Cardiac septum (tissue), 1 donor: Measurements from ENCODE around the gene LEFTY1. TPM values are rescaled to one million over a fixed set of nuclear protein-coding genes. Genes with fewer than 3 reads are reported as not detected.
"Not testable (repeated sequence)": the region's sequence is repeated elsewhere in the genome, so short reads cannot be mapped to it uniquely, and the experiment has no call there.

Experiments used
- DNase-seq: peaks from one replicate; pipeline ENCODE4 v3.0.0-alpha.2; 2020; ENCODE audit warnings: low spot score
- intact Hi-C: fragments of 100-400 bp; cut with DNase I; formaldehyde crosslinking; loops from one replicate; pipeline ENCODE4 v1.14.0; 2022
- microRNA-seq: library from miRNA; unstranded; fragments of <30 nt; microRNA quantifications from one replicate; pipeline ENCODE4 v1.2.0, GENCODE V29; 2020
- total RNA-seq: library from RNA; stranded (reverse); fragmentation: NEBNext Ultra II Directional; extraction: Animal tissue kit (Norgen Biotek cat#: 25700); gene quantifications from one replicate; pipeline ENCODE4 v1.2.1, GENCODE V29; 2021
- donor health status: DM: no; HTN: no; CAD: no.

The LEFTY1 gene
- total RNA-seq, 1 donor from 2014 or later: not detected

DNA sequence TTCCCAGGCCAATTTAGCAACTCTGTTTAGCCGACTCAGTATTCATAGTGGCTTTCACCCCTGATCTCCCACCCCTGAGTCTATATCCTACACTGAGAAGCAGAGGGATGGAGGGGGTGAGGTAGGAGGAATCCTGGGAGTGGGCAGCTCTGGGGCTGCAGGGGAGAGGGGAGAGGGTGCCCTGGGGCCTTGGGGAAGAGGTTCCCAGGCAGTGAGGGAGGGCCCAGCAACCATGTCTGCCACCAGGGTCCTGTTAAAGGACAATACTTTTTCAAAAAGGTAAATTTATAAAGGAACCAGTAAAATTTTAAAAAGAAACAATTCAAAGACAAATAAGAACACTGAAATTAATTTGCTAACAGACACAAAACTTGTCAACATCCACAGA lies 48.7 kb downstream of the LEFTY1 start:
- intact Hi-C loops: no loop called here

GRCh38 chr1:225838793-225839192 lies 50.2 kb downstream of the LEFTY1 start:
- DNase-seq: no peak
- intact Hi-C loops: no loop called here

More for the DNA sequence above, 48.7 kb downstream of the LEFTY1 start:
- DNase-seq: no peak

GRCh38 chr1:225836296-225836695 lies 52.6 kb downstream of the LEFTY1 start:
- intact Hi-C loops, DNase-seq: not testable (repeated sequence)

Small RNA genes within 50 kb of the gene (microRNA-seq; reads per million reads assigned to microRNA genes)
- gene MIR6741: not detected

Other genes starting within 250 kb of the LEFTY1 start
- 195 TPM for gene ENAH, start 236.0 kb downstream of the LEFTY1 start, total RNA-seq
- gene SRP9, start 111.3 kb downstream of the LEFTY1 start, total RNA-seq: 182 TPM
- gene EPHX1, start 79.0 kb downstream of the LEFTY1 start, total RNA-seq: 39.2 TPM
- 21.4 TPM for gene TMEM63A, start 6.8 kb downstream of the LEFTY1 start, total RNA-seq
- gene PYCR2, start 35.1 kb upstream of the LEFTY1 start, total RNA-seq: 68.6 TPM
- 0.65 TPM for gene LEFTY2, start 52.1 kb upstream of the LEFTY1 start, total RNA-seq
- 14.6 TPM for gene SDE2, start 110.2 kb upstream of the LEFTY1 start, total RNA-seq
- 311 TPM for gene H3-3A, start 173.6 kb upstream of the LEFTY1 start, total RNA-seq